ENCODE results near the gene ADAM10.

ADAM10 gene

GRCh38 chr15:58547628-58548307, 201.7 kb downstream of the ADAM10 start:
- no peak for DNase-seq

- no peak for DNase-seq
These were observed 202.6 kb downstream of the ADAM10 start for GRCh38 chr15:58546635-58547627.

GRCh38 chr15:58546066-58546591, 203.4 kb downstream of the ADAM10 start:
- DNase-seq, result no peak

GRCh38 chr15:58545307-58546065, 204.0 kb downstream of the ADAM10 start:
- no peak for DNase-seq

GRCh38 chr15:58544756-58545155, 204.8 kb downstream of the ADAM10 start:
- DNase-seq, result no peak

- DNase-seq, result no peak
These were observed 205.7 kb downstream of the ADAM10 start for GRCh38 chr15:58543664-58544335.

GRCh38 chr15:58541410-58542087, 208.0 kb downstream of the ADAM10 start:
- no peak for DNase-seq

- DNase-seq, result no peak
These were observed 210.0 kb downstream of the ADAM10 start for GRCh38 chr15:58539548-58539947.

- DNase-seq, result no peak
These were observed 210.6 kb downstream of the ADAM10 start for GRCh38 chr15:58538901-58539300.

Measured in activated CD4-positive, CD25-positive, alpha-beta regulatory T cell treated with anti-CD3 and anti-CD28 coated beads, Interleukin-2, amount 50 U/mL, for 72 hours (primary cell).